CD4-positive, alpha-beta memory T cell (primary cell): ENCODE data around the gene SLC13A3. TPM values are rescaled to one million over a fixed set of nuclear protein-coding genes. Genes with fewer than 3 reads are reported as not detected.

Experiments
- CTCF ChIA-PET: fragments of 350-600 bp; sonication (Branson Sonifier 250); formaldehyde crosslinking; loops from one replicate; lab custom pipeline; 2021; ENCODE audit warnings: inconsistent platforms; ENCODE audit not compliant: partially characterized antibody; lab: Charles Lee
- POLR2A ChIA-PET: fragments of 350-600 bp; sonication (Branson Sonifier 250); formaldehyde crosslinking; loops from one replicate; lab custom pipeline; 2021; ENCODE audit not compliant: partially characterized antibody; lab: Charles Lee
- DNase-seq, 5 donors: peaks; one replicate each; pipeline versions ENCODE4 v3.0.0 to v3.0.0-alpha.2; 2020 to 2022; ENCODE audit warnings: mixed read lengths in 1 of 5
- H3K27ac ChIP-seq: one replicate; pipeline ENCODE4 v1.7.0; 2013; ENCODE audit warnings: low read depth, low read length
- H3K27me3 ChIP-seq: 2 replicates; pipeline ENCODE4 v1.7.0; 2013; ENCODE audit warnings: mild to moderate bottlenecking, low read length, moderate library complexity; ENCODE audit not compliant: insufficient read depth
- H3K36me3 ChIP-seq: 2 replicates; pipeline ENCODE4 v1.7.0; 2013; ENCODE audit warnings: mild to moderate bottlenecking, low read length, moderate library complexity; ENCODE audit not compliant: insufficient read depth
- H3K4me1 ChIP-seq: 2 replicates; pipeline ENCODE4 v1.7.0; 2013; ENCODE audit warnings: mild to moderate bottlenecking, low read length, moderate library complexity; ENCODE audit not compliant: insufficient read depth
- H3K4me3 ChIP-seq, 2 donors: one replicate each; pipeline ENCODE4 v1.7.0; 2013; ENCODE audit warnings: low read length in 2 of 2, mild to moderate bottlenecking in 1 of 2
- H3K9me3 ChIP-seq, 2 donors: one replicate each; pipeline ENCODE4 v1.7.0; 2013; ENCODE audit warnings: low read length in 2 of 2, control low read depth in 1 of 2; ENCODE audit not compliant: control insufficient read depth in 1 of 2
- H3K27ac Mint-ChIP-seq, 7 donors: one replicate each; pipeline ENCODE4 v1.8.0; 2020 to 2021; ENCODE audit warnings: mixed read lengths in 7 of 7, mild to moderate bottlenecking in 6 of 7, inconsistent platforms in 3 of 7, moderate library complexity in 3 of 7
- H3K27me3 Mint-ChIP-seq, 2 donors: one replicate each; pipeline ENCODE4 v1.8.0; 2020 to 2021; ENCODE audit warnings: mixed read lengths in 2 of 2
- H3K36me3 Mint-ChIP-seq, 2 donors: one replicate each; pipeline ENCODE4 v1.8.0; 2020 to 2021; ENCODE audit warnings: mixed read lengths in 2 of 2, inconsistent platforms in 1 of 2, mild to moderate bottlenecking in 1 of 2
- H3K4me1 Mint-ChIP-seq, 4 donors: one replicate each; pipeline ENCODE4 v1.8.0; 2020 to 2021; ENCODE audit warnings: mixed read lengths in 4 of 4, mild to moderate bottlenecking in 1 of 4
- H3K4me3 Mint-ChIP-seq, 8 donors: one replicate each; pipeline ENCODE4 v1.8.0; 2020 to 2021; ENCODE audit warnings: mixed read lengths in 8 of 8, mild to moderate bottlenecking in 7 of 8, moderate library complexity in 6 of 8, inconsistent platforms in 3 of 8
- H3K9me3 Mint-ChIP-seq, 8 donors: one replicate each; pipeline ENCODE4 v1.8.0; 2020 to 2021; ENCODE audit warnings: mixed read lengths in 8 of 8, mild to moderate bottlenecking in 5 of 8, inconsistent platforms in 3 of 8, moderate library complexity in 1 of 8
- intact Hi-C: fragments of 100-400 bp; cut with micrococcal nuclease; formaldehyde crosslinking; loops from one replicate; pipeline ENCODE4 v1.15.1; 2023
- polyA plus RNA-seq, 2 donors: library from polyadenylated mRNA; unstranded; fragments of 300-500 nt; fragmentation: Illumina TruSeq; gene quantifications; one replicate each; pipeline ENCODE4 v1.2.3, GENCODE V29; 2021
- total RNA-seq, 2 experiments: library from RNA; stranded (reverse); gene quantifications; one replicate each; pipeline ENCODE4 v1.2.3, GENCODE V29; 2021

The SLC13A3 gene
- total and polyA plus RNA-seq, 4 experiments from 2014 or later = 0.36 TPM; not detected in 3

GRCh38 chr20:46605181-46605580, 46.1 kb downstream of the SLC13A3 start:
- Mint-ChIP-seq H3K9me3 (peaks cover 0 to 1% (median 0%) of the 10 kb centered on the region in 8 donors), H3K27me3 (peaks cover 0 to 7% of the 10 kb centered on the region in 2 donors), H3K4me1 (no peaks in the 10 kb centered on the region), H3K4me3 (no peak overlapping the region), H3K36me3 (no peaks in the 10 kb centered on the region), H3K27ac (no peak overlapping the region)
- DNase-seq = no peak
- intact Hi-C loops = no loop called here
- Histone ChIP-seq H3K9me3 (no peaks in the 10 kb centered on the region), H3K36me3 (no peaks in the 10 kb centered on the region), H3K4me1 (no peaks in the 10 kb centered on the region), H3K27me3 (no peaks in the 10 kb centered on the region), H3K27ac (no peak overlapping the region), H3K4me3 (no peak overlapping the region)
- ChIA-PET CTCF (no interaction called here), POLR2A (no interaction called here)

GRCh38 chr20:46604551-46605133, 46.6 kb downstream of the SLC13A3 start:
- CTCF ChIA-PET = no interaction called here

DNA sequence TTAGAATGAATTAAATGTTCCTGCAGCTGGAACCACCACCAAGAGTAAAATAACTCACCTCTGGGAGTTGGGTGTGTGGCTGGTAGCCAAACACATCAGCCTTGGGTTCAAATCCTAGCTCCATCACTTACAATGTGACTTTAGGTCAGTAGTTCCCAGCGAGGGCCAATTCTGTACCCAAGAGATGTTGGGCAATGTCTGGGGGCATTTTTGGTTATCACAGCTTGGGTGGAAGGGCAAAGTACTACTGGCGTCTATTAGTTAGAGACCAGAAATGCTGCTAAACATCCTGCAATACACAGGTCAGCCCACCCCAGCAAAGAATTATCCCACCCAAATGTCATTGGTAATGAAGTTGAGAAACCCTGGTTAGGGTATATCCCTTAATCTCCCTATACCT, 48.8 kb downstream of the SLC13A3 start:
- no peak for DNase-seq
- Mint-ChIP-seq H3K36me3 (no peaks in the 10 kb centered on the region), H3K4me3 (no peak overlapping the region), H3K27ac (no peak overlapping the region), H3K9me3 (peaks cover 0 to 1% (median 0%) of the 10 kb centered on the region in 8 donors), H3K27me3 (peaks cover 6 to 10% of the 10 kb centered on the region in 2 donors), H3K4me1 (no peaks in the 10 kb centered on the region)
- H3K4me3 ChIP-seq = no peak overlapping the region
- intact Hi-C loops = no loop called here
- H3K27ac ChIP-seq = no peak overlapping the region
- POLR2A ChIA-PET = no interaction called here
- no peaks in the 10 kb centered on the region for H3K9me3 ChIP-seq
- no peaks in the 10 kb centered on the region for H3K4me1 ChIP-seq
- H3K27me3 ChIP-seq = no peaks in the 10 kb centered on the region
- no peaks in the 10 kb centered on the region for H3K36me3 ChIP-seq
- CTCF ChIA-PET = no interaction called here

More at GRCh38 chr20:46604551-46605133, 46.6 kb downstream of the SLC13A3 start:
- Histone ChIP-seq H3K9me3 (no peaks in the 10 kb centered on the region), H3K4me3 (no peak overlapping the region), H3K4me1 (no peaks in the 10 kb centered on the region), H3K27ac (no peak overlapping the region), H3K36me3 (no peaks in the 10 kb centered on the region), H3K27me3 (no peaks in the 10 kb centered on the region)
- no peak for DNase-seq
- no peak overlapping the region for H3K4me3 Mint-ChIP-seq
- H3K27ac Mint-ChIP-seq = no peak overlapping the region
- no peaks in the 10 kb centered on the region for H3K4me1 Mint-ChIP-seq
- POLR2A ChIA-PET = no interaction called here
- peaks cover 0 to 1% (median 0%) of the 10 kb centered on the region in 8 donors for H3K9me3 Mint-ChIP-seq
- intact Hi-C loops = no loop called here
- H3K36me3 Mint-ChIP-seq = no peaks in the 10 kb centered on the region
- peaks cover 0 to 7% of the 10 kb centered on the region in 2 donors for H3K27me3 Mint-ChIP-seq

- Mint-ChIP-seq H3K36me3 (no peaks in the 10 kb centered on the region), H3K4me3 (no peak overlapping the region), H3K27me3 (peaks cover 6 to 10% of the 10 kb centered on the region in 2 donors), H3K4me1 (no peaks in the 10 kb centered on the region), H3K9me3 (peaks cover 0 to 1% (median 0%) of the 10 kb centered on the region in 8 donors), H3K27ac (no peak overlapping the region)
- no peak for DNase-seq
- Histone ChIP-seq H3K36me3 (no peaks in the 10 kb centered on the region), H3K4me1 (no peaks in the 10 kb centered on the region), H3K4me3 (no peak overlapping the region), H3K9me3 (no peaks in the 10 kb centered on the region), H3K27me3 (no peaks in the 10 kb centered on the region), H3K27ac (no peak overlapping the region)
- intact Hi-C loops = no loop called here
- CTCF ChIA-PET = no interaction called here
- POLR2A ChIA-PET = no interaction called here
These were observed 49.6 kb downstream of the SLC13A3 start for GRCh38 chr20:46601603-46602122.

DNA sequence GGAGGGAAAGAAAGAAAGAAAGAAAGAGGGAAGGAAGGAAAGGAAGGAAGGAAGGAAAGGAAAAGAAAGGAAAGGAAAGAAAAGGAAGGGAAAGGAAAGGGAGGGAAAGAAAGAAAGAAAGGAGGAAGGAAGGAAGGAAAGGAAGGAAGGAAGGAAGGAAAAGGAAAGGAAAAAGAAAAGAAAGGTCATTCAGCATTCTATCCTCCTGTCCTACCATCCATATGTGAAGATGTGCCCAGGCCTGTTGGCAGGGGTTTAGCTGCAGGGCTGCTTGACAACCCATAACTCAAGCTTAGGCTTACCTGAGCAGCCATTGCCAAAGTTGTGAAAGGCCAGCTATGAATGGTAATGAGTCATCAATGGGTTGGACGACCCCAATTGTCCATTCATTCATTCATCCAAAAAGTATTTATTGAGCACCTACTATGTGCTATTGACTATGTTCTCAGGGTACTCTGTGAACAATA, 50.9 kb downstream of the SLC13A3 start:
- H3K9me3 Mint-ChIP-seq = peaks cover 0 to 1% (median 0%) of the 10 kb centered on the region in 8 donors
- intact Hi-C loops = no loop called here
- H3K4me1 ChIP-seq = no peaks in the 10 kb centered on the region
- no peaks in the 10 kb centered on the region for H3K36me3 ChIP-seq
- no peak overlapping the region for H3K4me3 ChIP-seq
- H3K27me3 ChIP-seq = no peaks in the 10 kb centered on the region
- no peak for DNase-seq
- H3K9me3 ChIP-seq = no peaks in the 10 kb centered on the region
- ChIA-PET CTCF (no interaction called here), POLR2A (no interaction called here)
- no peaks in the 10 kb centered on the region for H3K4me1 Mint-ChIP-seq
- H3K36me3 Mint-ChIP-seq = no peaks in the 10 kb centered on the region
- no peak overlapping the region for H3K4me3 Mint-ChIP-seq
- no peak overlapping the region for H3K27ac Mint-ChIP-seq
- H3K27ac ChIP-seq = no peak overlapping the region
- peaks cover 10 to 12% of the 10 kb centered on the region in 2 donors for H3K27me3 Mint-ChIP-seq

DNA sequence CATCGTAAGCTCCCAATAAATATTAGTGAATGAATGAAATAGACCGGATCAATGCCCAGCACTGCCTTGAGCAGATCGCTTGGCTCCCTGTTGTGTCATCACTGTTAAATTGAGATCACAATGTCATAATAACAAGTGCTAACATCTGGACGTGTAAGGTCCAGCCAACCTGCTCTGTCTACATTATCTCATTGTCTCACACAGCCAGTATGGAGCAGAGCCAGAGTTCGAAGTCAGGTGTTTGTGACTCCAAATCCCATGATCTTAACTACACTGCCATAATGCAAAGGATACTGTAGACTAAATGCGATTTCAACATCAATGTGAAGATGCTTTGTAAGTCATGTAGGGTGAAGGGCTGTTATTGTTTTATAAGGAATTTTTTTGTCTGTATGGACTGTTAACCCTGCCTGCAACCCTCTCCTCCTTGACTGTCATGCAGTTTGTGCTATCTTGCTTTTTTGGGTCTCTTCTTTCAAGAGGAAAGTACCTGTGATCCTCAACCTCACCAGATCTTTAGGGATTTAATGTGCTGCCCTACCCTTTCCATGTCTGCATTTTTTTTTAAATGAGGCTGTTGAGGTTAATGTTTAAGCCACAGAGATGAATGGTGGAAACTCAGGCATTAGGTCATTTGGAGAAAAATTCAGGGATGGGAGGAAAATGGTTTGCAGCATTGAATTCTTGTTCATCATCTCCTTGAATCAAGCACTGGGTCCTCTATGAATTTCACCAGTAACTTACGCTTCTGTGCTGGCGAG, 51.9 kb downstream of the SLC13A3 start:
- peaks cover 10 to 12% of the 10 kb centered on the region in 2 donors for H3K27me3 Mint-ChIP-seq
- H3K36me3 Mint-ChIP-seq = no peaks in the 10 kb centered on the region
- Histone ChIP-seq H3K36me3 (no peaks in the 10 kb centered on the region), H3K27me3 (no peaks in the 10 kb centered on the region), H3K4me1 (no peaks in the 10 kb centered on the region), H3K27ac (no peak overlapping the region), H3K4me3 (no peak overlapping the region), H3K9me3 (no peaks in the 10 kb centered on the region)
- POLR2A ChIA-PET = no interaction called here
- no peak overlapping the region for H3K27ac Mint-ChIP-seq
- CTCF ChIA-PET = no interaction called here
- H3K9me3 Mint-ChIP-seq = peaks cover 0 to 1% (median 0%) of the 10 kb centered on the region in 8 donors
- DNase-seq = no peak
- intact Hi-C loops = no loop called here
- no peaks in the 10 kb centered on the region for H3K4me1 Mint-ChIP-seq
- H3K4me3 Mint-ChIP-seq = no peak overlapping the region

DNA sequence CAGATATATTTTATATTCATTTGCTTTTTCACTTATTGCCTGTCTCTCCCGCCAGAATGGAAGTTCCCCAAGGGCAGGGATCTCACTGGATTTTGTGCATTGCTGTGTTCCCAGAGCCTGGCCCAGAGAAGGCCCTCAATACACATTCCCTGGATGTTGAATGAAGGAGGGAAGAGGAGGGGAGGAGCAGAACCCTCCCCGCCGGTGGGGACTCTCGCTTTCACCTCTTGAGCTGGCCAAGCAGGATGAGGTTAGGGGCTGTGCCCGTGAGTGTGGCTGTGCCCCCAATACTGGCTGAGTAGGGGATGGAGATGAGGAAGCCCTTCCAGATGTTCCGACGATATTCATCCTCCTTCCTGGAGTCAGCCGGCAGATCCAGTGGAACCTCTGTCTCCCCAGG, 55.3 kb downstream of the SLC13A3 start:
- POLR2A ChIA-PET = no interaction called here
- H3K36me3 ChIP-seq = no peaks in the 10 kb centered on the region
- H3K4me3 Mint-ChIP-seq = no peak overlapping the region

More for the DNA sequence above, 55.3 kb downstream of the SLC13A3 start:
- Histone ChIP-seq H3K4me1 (no peaks in the 10 kb centered on the region), H3K27ac (no peak overlapping the region), H3K4me3 (no peak overlapping the region), H3K9me3 (no peaks in the 10 kb centered on the region), H3K27me3 (no peaks in the 10 kb centered on the region)
- no peak overlapping the region for H3K27ac Mint-ChIP-seq
- H3K27me3 Mint-ChIP-seq = peaks cover 12 to 15% of the 10 kb centered on the region in 2 donors
- no peaks in the 10 kb centered on the region for H3K36me3 Mint-ChIP-seq
- CTCF ChIA-PET = no interaction called here
- intact Hi-C loops = no loop called here
- no peaks in the 10 kb centered on the region for H3K4me1 Mint-ChIP-seq
- no peaks in the 10 kb centered on the region for H3K9me3 Mint-ChIP-seq
- DNase-seq = no peak
